HG02642 (cell line): ENCODE measurements around the gene NUMB.

ENCODE experiments used
- ATAC-seq: cut with Tn5 transposase; IDR thresholded peaks from one replicate; pipeline ENCODE4 v1.9.1; 2021; ENCODE audit warnings: mild to moderate bottlenecking; ENCODE audit not compliant: unreplicated experiment, poor library complexity

NUMB gene

DNA sequence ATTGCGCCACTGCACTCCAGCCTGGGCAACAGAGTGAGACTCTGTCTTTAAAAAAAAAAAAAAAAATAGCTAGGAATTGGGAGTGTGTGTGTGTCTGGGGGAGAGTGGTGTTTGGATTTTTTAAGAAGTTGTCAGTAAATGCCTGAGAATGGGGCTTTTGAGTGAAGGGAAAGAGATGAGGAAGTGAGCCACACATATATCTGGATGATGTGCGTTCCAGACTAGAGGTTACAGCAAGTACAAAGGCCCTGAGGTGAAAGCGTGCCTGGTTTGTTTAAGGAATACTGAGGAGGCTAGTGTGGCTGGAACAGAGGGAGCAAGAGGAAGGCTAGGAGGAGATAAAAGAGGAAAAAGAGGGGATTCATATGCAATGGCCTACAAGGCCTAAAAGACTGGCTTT, 151.1 kb downstream of the NUMB start:
- no peak for ATAC-seq

DNA sequence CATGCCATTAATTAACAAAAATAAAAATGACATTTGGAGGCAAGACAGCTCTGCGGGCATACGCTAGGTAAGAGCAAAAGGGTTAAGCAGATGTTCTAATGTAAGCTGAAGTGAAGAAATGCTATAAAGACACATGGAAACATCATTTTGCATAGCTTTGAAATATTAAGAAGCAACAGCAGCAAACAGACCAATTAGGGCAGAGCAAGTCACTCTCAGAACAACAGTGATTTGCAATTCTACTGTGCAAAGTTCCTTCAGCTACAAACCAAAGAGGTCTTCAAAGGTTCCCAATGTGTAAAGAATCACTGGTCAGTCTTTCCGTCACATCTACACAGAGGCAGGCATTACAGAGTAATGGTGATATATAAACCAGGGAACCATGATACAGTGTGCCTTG, 152.8 kb downstream of the NUMB start:
- no peak for ATAC-seq

DNA sequence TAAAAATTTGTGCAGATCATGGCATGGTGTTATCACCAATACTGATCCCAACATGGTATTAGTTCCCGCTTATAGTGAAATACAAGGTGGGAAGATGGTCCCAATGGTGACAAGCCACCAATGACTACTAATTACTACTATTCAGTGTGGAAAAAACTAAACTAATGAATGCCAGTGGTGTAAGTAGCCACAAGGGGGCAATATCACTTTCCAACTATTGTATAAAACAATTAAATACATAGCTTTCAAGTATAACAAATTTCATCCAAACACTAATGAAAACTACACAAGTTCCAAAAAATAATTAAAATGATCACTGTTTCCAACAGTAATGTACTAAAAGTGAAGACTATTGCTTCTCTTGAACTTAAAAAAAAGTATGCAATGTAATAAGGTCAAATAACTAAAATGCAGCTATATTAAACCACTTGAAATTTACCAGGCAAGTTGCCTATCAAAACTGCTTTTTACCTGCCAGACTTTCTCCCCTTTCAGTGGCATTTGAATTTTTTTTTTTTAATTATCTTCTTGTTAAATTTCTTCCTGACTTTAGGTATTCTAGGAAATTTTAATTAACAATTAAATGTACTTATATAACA, 163.0 kb downstream of the NUMB start:
- ATAC-seq, result no peak

DNA sequence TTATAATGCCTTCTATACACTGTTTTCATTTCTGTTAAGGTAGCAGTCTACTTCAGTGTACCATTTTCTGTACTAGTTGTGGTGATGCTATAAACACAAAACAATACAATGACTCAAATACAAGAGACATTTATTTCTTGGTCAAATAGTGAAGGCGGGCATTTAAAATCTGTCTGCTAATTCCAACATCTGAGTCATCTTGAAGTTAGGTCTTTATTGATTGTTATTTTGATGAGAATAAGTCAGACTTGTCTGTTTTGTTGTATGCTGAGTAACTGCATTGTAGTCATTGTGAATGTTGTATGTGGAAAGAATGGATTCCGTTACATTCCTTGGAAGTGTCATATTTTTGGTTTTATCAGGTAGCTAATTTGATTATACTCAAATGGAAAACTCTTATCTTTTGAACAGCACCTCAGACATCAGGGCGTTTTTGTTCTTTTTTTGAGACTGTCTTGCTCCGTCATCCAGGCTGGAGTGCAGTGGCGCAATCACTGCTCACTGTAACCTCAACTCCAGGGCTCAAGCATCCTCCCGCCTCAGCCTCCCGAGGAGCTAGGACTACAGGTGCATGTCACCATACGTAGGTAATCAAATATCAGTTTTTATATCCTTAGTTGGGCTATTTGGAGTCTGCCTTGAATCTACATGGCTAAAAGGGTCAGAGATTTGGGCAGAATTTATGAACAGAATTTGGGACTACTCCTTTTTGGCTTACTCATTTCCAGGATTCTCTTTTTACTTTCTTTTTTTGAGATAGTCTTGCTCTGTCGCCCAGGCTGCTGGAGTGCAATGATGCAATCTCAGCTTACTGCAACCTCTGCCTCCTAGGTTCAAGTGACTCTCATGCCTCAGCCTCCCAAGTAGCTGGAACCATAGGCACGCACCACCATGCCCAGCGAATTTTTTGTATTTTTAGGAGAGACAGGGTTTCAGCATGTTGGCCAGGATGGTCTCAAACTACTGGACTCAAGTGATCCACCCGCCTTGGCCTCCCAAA, 164.3 kb downstream of the NUMB start:
- no peak for ATAC-seq

DNA sequence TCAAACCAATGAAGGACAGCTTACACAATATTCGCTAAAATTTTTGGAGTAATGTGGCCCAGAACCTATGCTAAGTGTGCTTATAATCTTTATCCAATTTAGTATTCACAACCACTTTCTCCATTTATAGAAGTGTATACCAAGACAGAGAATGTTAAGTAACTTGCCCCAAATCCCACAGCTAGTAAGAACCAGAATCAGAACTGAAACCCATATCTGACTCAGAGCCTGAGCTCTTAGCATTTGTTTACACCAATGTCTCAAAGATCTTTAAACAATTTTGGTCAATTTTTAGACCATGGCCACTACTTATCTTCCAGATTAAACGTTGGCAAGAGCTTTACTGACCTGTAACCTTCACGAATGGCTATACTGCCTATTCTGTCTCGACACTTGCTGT, 168.1 kb downstream of the NUMB start:
- ATAC-seq, result peak; percentile 78

DNA sequence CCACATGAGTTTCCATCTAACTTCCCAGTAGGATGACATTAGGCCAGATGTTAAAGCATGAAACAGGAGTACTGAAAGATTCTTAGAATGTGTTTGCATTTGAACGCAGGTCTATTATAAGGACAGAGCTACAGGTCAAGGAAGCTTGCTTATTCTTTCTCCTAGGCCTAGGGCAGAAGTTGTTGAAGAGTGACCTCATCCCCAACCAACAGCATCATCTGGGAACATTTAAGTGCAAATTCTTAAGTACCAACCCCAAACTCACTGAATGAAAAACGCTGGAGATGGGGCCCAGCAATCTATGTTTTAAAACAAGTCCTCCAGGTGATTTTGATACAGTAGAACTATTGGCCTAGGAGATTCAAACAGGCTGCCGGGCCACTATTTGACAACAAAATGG, 168.6 kb downstream of the NUMB start:
- ATAC-seq, result no peak

DNA sequence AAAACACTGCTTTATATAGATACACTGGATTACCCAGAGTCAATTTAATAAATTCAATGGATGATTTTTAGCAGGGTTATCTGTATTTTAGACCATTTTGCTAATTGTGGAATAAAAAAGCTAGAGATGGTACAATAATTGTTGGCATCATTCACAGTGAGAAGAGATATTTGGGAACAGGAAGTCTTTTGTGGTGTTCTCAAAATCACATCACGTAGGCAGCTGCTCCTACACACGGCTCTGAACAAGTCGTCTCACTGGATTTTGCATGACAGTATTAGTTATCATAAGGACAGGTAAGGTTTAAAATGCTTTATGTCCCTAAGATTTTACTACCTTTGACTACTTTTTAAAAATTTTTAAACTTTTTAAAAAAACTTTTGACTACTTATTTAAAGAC, 169.0 kb downstream of the NUMB start:
- no peak for ATAC-seq

DNA sequence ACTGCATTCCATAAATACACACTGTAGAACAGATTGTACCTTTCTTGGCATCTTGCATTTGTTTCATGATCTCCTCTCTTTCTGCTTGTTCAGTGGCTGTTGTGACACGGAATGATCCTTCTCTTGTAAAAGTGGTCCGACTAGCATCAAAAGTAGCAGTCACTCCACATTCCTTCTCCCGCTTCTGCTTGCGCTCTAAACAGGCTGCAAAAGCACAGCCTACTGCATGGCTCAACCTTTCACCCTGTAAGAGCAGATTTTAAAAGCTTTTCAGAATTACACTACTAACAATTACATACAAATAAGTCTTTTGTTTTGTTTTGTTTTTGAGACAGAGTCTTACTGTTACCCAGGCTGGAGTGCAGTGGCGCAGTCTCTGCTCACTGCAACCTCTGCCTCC, 171.3 kb downstream of the NUMB start:
- ATAC-seq, result no peak

DNA sequence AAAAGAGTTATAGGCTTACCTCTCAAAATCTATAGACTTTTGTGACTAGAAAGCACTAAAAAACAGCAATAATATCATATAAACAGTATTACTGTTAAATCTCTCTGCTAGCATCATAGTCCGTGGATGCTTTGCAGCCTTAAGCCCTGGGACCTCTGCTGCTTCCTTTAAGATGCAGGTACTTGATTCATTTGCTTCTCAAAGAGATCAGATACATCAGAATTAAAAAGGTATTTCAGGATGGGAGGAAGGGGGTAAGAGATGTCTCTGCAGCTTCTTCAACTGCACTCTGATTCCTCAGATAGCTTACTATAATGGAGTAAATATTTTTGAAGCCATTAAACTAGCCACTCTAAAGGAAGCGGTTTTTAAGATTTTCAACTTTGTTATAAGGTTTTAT, 171.7 kb downstream of the NUMB start:
- no peak for ATAC-seq

DNA sequence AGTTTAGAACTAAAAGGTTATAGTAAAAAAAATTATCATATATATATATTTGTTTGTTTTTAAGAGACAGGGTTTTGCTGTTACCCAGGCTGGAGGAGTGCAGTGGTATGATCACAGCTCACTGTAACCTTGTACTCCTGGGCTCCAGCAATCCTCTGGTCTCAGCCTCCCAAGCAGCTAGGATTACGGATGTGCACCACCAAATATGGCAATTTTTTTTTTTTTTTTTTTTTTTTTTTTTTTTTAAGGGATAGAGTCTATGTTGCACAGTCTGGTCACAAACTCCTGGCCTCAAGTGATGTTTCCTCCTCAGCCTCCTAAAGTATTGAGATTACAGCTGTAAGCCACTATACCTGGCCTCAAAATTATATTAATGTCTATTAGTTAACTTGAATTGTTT, 172.4 kb downstream of the NUMB start:
- ATAC-seq, result no peak

DNA sequence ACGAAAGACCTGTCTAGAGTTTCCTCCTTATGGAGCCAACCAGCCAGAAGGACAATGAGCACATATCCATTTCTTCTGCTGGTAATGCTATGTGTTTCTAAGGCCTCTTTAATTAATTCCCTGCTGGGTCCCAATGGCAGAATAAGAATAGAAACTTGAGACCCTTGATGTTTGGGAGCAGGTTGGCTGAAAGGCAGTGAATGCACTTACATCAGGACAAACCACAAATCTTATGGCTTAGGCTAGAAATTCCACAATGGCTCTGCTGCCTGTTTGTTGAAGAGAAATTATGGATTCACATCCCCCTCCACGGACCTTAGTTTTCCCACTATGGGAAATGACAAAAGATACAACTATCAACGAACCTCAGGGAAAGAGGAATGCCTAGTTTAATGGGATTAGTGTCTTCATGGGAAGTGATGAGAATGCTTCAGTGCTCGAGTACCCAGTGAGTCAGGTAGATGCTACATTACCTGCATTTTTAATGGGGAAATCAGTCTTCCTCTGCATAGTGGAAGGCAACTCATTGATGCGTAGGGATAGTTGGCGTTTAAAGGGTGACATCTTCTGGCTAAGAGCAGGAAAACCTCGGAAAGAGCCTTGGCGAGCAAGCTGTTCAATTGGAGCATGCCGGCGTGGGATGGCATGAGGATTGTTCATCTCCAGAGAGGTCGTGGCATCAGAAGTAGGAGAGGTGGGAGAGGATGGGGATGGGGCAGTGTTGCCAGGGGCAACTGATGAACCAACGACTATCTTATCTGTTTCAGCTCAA, 174.6 kb downstream of the NUMB start:
- no peak for ATAC-seq

DNA sequence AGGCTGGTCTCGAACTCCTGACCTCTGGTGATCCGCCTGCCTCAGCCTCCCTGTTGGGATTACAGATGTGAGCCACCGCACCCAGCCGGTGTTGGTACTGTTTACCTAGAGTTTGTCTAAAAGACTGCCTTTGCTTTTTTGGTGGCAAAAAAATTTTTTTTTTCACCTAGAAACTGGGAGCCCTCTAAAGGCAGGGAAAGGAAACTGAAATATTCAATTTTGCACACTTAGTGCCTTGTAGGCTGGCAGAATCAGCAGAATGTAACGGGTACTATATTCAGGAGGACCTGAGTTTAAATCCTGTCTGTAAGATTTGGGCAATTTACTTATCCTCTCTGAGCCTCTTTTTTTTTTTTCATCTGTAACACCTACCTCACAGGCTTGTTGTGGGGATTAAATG, 177.4 kb downstream of the NUMB start:
- ATAC-seq, result no peak

DNA sequence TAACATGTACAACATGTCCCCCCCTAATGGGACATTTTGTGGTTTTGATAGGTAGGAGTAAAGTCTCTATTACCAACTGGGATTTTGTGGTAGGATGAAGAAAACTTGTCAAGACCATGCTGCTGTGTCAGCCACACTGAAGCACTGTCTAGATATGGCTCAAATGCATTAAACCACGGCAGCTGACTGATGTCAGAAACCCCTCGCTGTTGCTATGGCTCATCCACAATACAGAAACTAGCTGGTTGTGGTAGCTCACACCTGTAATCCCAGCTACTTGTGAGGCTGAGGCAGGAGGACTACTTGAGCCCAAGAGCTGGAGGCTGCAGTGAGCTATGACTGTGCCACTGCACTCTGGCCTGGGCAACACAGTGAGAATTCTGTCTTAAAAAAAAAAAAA, 181.0 kb downstream of the NUMB start:
- no peak for ATAC-seq

DNA sequence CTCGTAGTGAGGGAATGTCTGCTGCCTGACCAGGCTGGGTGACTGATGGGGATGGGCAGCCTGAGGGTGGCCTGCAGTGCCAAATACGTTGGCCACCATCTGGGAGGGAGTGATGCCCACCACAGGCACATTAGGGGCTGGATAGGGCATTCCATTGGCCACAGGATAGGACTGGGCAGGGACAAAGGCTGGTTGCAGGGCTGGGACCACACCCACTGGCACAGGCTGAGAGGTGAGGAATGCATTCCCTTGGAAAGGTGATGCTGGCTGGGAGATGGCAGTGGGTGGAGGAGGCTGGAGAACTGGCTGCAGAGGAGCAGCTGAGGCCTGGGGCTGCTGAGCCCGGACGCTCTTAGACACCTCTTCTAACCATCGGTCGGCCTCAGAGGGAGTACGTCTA, 181.5 kb downstream of the NUMB start:
- no peak for ATAC-seq

DNA sequence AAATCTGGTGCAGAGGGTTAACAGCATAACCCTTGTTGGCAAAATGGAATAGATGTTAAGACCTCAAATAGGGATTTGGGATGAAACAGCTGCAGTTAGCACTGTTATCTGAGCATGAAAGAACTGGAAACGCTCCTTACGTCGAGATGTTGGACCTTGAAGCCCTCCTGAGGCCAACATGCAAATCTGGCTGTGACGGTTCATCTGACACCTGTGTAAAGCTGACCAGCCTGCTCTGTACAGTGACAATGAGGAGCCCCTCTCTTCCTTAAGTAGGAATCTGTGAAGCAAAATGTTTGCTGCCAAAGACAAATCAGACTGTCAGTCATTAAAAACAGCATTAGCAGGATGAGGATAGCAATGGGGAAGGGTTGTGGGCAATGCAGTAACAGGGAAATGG, 184.5 kb downstream of the NUMB start:
- no peak for ATAC-seq

DNA sequence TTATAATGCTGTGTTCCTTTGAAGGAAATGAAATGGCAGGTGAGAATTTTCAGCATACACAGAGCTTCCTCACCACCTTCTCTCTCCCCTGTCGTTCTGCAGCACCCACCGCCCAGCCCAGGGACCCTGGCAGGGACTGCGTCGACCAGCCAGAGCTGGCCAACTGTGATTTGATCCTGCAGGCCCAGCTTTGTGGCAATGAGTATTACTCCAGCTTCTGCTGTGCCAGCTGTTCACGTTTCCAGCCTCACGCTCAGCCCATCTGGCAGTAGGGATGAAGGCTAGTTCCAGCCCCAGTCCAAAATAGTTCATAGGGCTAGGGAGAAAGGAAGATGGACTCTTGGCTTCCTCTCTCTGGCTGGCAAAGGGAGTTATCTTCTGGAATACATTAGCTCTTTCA, 186.0 kb downstream of the NUMB start:
- no peak for ATAC-seq

DNA sequence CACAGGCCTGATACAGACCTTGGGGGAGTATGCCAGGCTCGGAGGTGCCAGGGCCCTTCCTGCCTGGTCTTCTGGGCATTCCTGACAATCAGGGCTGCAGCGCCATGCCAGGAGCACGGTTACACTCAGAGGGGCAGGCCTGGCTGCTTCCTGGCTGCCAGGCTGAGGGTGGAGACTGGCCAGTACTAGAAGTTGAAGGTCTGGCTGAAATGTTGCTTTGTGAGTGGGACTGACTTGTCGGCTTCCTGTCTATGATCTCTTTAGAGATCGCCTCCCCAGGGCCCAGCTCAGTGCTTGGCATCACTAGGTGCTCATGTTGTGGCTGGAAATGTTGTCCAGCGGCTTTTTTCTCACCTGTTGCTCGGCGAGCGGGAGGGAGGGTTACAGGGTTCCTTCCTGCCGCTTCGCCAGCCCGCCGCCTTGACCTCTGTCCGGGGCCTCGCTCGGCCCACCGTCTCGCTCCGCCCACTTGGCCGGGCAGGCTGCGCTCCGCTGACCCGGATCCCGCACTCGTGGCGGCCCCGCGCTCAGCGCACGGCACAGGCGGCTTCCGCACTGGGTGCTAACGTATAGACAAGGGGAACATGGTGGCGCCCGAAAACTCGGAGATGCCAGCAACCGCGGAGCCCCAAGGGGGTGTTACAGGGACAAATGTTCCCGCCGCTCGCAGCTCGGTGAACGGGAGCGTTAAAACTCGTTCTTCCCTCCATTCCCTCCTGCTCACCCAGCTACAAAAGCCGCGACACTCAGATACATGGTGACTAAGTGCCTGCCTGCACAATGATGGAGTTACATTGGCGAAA, 188.4 kb downstream of the NUMB start:
- ATAC-seq, result peak; percentile 66

DNA sequence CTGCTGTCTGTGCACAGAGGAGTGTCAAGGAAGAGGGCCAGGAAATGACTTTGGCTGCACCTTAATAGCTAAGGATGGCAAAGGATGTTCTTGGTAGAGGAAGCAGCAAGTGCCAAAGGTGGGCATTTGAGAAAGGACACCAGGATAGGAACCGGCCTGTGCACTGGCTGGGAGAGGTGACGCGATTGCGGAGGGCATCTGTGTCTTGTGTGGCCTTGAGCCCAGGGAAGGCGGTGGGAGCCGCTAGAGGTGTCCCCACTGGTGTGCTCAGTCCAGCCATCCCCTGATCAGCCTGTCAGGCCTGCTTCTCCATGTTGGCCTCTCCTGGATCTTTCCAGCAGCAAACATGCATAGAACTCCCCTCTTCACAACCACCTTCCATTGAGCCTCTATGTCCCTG, 190.9 kb downstream of the NUMB start:
- no peak for ATAC-seq

DNA sequence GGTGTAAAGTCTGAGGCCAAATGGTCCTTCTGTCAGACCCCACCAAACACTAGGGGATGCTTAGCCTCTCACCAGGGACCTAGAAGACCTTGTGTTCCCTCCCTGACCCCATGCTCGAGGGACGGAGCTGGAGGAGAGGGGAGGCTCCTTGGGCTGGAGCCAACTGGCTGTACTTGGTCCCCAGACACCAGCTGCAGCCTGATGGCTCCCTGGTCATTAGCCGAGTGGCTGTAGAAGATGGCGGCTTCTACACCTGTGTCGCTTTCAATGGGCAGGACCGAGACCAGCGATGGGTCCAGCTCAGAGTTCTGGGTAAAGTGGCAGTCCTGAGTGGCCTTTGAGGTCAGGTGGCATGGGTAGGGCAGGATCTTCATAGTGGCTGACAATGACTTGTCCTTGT, 192.0 kb downstream of the NUMB start:
- no peak for ATAC-seq

DNA sequence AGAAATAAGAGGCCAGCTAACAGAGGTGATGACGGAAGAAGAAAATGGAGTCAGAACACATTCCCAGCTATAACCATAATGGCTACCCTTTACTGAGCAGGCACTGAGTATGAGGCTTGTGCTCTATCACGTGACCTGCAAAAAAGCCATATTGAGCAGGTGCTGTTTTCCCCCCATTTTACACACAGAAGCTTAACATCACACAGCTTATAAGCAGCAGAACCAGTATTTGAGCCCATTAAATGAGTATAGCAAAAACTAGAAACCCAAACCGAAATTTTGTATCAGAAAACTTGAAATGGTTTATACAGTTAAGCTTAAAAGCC, 192.7 kb downstream of the NUMB start:
- ATAC-seq, result no peak
